Common myeloid progenitor, CD34-positive (primary cell): ENCODE measurements around the gene ROBO1.
A peak's percentile ranks its signal among the peaks of the same experiment; 100 is the strongest.

Experiments used
- CTCF ChIA-PET: fragments of 350-600 bp; sonication (Branson Sonifier 250); formaldehyde crosslinking; loops from one replicate; lab custom pipeline; 2021; ENCODE audit warnings: antibody characterized with exemption; lab: Charles Lee
- POLR2A ChIA-PET: fragments of 350-600 bp; sonication (Branson Sonifier 250); formaldehyde crosslinking; loops from one replicate; lab custom pipeline; 2021; ENCODE audit warnings: antibody characterized with exemption; lab: Charles Lee
- DNase-seq, 3 donors: peaks; one replicate each; pipeline versions ENCODE4 v3.0.0 to v3.0.0-alpha.2; 2013
- H3K27ac ChIP-seq, 2 experiments: 1 replicate in 1 of 2; 2 replicates in 1 of 2; pipeline ENCODE4 v1.7.0; 2013; ENCODE audit warnings: inconsistent platforms in 2 of 2, low read length in 2 of 2, mild to moderate bottlenecking in 2 of 2, low read depth in 1 of 2, moderate library complexity in 1 of 2; ENCODE audit not compliant: severe bottlenecking in 2 of 2, insufficient read depth in 1 of 2, poor library complexity in 1 of 2
- H3K27me3 ChIP-seq, 5 experiments: replicated peaks in 2 of 5; 1 replicate in 3 of 5; 2 replicates in 2 of 5; pipeline versions ENCODE4 v1.6.1 to v1.7.0; 2013; ENCODE audit warnings: low read length in 4 of 5, mild to moderate bottlenecking in 2 of 5, moderate library complexity in 2 of 5, inconsistent platforms in 1 of 5; ENCODE audit not compliant: insufficient read depth in 5 of 5, control insufficient read depth in 4 of 5
- H3K36me3 ChIP-seq, 4 experiments: 1 replicate in 2 of 4; 2 replicates in 2 of 4; pipeline versions ENCODE4 v1.6.1 to v1.7.0; 2013; ENCODE audit warnings: low read length in 3 of 4, control low read depth in 1 of 4, mild to moderate bottlenecking in 1 of 4; ENCODE audit not compliant: control insufficient read depth in 4 of 4, insufficient read depth in 4 of 4
- H3K4me1 ChIP-seq, 4 experiments: 1 replicate in 3 of 4; 2 replicates in 1 of 4; pipeline versions ENCODE4 v1.6.1 to v1.7.1; 2013; ENCODE audit warnings: low read length in 3 of 4, mild to moderate bottlenecking in 3 of 4, control low read depth in 1 of 4, inconsistent platforms in 1 of 4, moderate library complexity in 1 of 4; ENCODE audit not compliant: control insufficient read depth in 4 of 4, insufficient read depth in 4 of 4; ENCODE audit errors: control extremely low read depth in 1 of 4
- H3K4me3 ChIP-seq, 7 experiments: 1 replicate in 4 of 7; 2 replicates in 3 of 7; pipeline versions ENCODE4 v1.5.1 to v1.7.0; 2013; ENCODE audit warnings: mild to moderate bottlenecking in 7 of 7, low read length in 6 of 7, moderate library complexity in 6 of 7, inconsistent platforms in 2 of 7, low read depth in 2 of 7, control low read depth in 1 of 7; ENCODE audit not compliant: insufficient read depth in 4 of 7, control insufficient read depth in 1 of 7; ENCODE audit errors: extremely low read depth in 1 of 7
- H3K9me3 ChIP-seq, 5 experiments: 1 replicate in 4 of 5; 2 replicates in 1 of 5; pipeline versions ENCODE4 v1.6.1 to v1.7.1; 2013; ENCODE audit warnings: low read length in 4 of 5, mild to moderate bottlenecking in 2 of 5, inconsistent platforms in 1 of 5, low read depth in 1 of 5, moderate library complexity in 1 of 5; ENCODE audit not compliant: control insufficient read depth in 4 of 5, insufficient read depth in 2 of 5; ENCODE audit errors: control extremely low read depth in 1 of 5
- WGBS: methylation state at CpG from one replicate; pipeline ENCODE4 v1.1.5; 2013; ENCODE audit not compliant: insufficient coverage; 5-methylcytosine and 5-hydroxymethylcytosine counted together

Gene ROBO1

DNA sequence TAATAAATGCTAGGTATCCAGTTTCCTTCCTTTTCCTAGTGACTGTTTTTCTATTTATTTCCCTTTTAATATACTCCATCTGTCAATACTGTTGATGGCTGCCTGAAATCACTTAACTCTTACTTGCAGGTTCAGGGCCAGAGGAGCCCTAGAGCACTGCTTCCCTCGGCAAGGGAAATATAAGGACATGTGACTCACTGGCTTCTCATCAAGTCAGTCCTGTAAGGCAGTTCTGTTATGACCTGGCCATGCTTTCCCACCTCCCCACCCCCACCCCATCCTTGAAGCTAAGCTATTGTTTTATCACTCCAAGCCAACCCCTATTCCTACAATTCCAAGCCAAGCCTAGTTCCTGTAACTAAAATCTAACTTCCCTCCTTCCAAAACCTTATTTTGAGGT is 800.7 kb downstream of the ROBO1 start:
- Histone ChIP-seq H3K36me3 (no peaks in the 10 kb centered on the region), H3K27me3 (no peaks in the 10 kb centered on the region), H3K4me1 (no peaks in the 10 kb centered on the region), H3K27ac (no peak overlapping the region), H3K9me3 (no peaks in the 10 kb centered on the region), H3K4me3 (no peak overlapping the region)
- no peak for DNase-seq
- POLR2A ChIA-PET = no interaction called here
- WGBS = 82% methylated on average over 1 of the region's 1 CpG
- CTCF ChIA-PET = no interaction called here

DNA sequence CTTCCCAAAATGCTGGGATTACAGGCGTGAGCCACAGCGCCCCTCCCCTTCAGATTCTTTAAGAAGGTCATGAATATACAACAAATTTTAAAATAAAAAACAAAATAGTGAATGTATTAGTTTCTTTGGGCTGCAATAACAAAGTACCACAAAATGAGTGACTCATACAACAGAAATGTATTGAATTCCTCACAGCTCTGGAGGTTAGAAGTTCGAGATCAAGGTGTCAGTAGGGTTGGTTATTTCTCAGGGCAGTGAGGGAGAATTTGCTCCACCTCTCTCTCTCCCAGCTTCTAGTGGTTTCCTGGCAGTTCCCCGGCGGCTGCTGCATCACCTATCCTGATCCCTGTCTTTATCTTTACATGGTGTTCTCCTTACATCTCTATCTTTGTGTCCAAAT is 804.0 kb downstream of the ROBO1 start:
- CTCF ChIA-PET = no interaction called here
- Histone ChIP-seq H3K27ac (no peak overlapping the region), H3K4me3 (no peak overlapping the region), H3K27me3 (no peaks in the 10 kb centered on the region), H3K4me1 (no peaks in the 10 kb centered on the region), H3K9me3 (no peaks in the 10 kb centered on the region), H3K36me3 (no peaks in the 10 kb centered on the region)
- POLR2A ChIA-PET = no interaction called here
- DNase-seq = no peak
- 93% methylated on average over 2 of the region's 5 CpGs for WGBS

DNA sequence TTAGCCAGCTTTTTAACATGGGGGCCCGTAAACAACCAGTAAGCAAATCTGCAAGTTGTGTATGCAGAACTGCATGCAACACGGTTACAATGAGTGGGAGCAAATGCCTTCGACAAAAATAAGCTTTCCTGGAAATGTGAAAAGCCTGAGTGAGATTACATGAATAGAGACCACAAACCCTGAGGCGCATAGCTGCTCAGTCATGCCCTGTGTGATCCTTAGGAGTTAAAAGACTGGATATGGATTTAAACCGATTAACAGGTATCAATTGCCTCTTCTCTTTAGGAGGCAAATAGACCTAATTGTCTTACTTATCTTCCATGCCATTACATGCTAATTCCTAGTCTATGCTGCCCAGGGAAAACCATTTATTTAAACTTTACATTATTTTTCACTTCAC is 810.3 kb downstream of the ROBO1 start:
- no peak for DNase-seq
- WGBS = 59% methylated on average over 5 of the region's 5 CpGs

DNA sequence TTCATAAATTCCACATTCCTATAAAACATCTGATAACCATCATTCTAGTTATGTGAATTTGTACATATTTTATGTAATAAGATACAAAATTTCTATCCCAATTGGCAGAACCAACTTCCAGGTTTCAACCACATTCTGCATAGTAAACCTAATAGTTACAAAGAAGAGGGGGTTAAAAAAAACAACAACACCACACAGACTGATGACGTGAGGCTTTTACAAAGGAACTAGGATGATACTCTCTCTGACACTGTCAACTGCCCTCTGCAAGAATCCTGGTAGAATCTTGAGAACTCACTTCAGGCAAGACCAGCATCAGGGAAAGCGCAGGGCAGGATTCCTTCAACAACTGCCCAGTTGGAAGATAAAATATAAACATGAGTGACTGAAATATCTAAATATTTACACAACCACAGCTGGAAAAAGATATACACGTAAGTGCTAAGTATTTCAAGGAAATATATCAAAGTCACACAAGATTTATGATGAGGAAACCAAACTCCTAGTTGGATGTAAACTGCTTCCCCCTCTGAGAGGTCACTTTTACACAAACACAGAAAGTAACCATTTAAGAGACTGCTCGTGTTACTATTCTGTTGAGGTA is 816.4 kb downstream of the ROBO1 start:
- ChIA-PET CTCF (no interaction called here), POLR2A (no interaction called here)
- no peaks in the 10 kb centered on the region for H3K36me3 ChIP-seq
- peak in 1 of 3 donors; percentile 1 for DNase-seq
- WGBS = no CpG with 5 or more reads among the region's 4 CpGs
- no peaks in the 10 kb centered on the region for H3K9me3 ChIP-seq
- H3K27ac ChIP-seq = no peak overlapping the region
- H3K4me1 ChIP-seq = peaks cover 0 to 4% (median 0%) of the 10 kb centered on the region in 4 experiments
- H3K4me3 ChIP-seq = no peak overlapping the region
- no peaks in the 10 kb centered on the region for H3K27me3 ChIP-seq

More for the DNA sequence above, 810.3 kb downstream of the ROBO1 start:
- Histone ChIP-seq H3K4me3 (no peak overlapping the region), H3K27me3 (no peaks in the 10 kb centered on the region), H3K36me3 (no peaks in the 10 kb centered on the region), H3K9me3 (no peaks in the 10 kb centered on the region), H3K4me1 (no peaks in the 10 kb centered on the region), H3K27ac (no peak overlapping the region)
- CTCF ChIA-PET = no interaction called here
- POLR2A ChIA-PET = no interaction called here

DNA sequence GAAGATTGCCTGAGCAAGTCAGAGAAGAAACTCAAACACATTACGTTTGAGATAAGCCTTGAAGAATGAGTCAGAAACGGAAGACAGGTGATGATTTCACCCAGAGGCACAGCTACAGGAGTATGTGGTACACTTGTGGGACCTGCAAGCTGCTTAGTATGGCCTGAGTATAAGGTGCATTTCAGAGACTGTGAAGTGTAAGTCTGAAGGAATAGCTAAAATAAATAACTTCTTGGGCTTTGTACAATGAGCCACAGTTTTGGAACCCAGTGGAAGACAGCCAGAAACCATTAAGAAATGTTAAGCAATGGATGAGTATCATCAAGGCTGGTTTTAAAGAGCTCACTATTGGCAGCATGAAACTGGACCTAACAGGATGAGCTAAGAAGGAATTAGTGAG is 826.2 kb downstream of the ROBO1 start:
- CTCF ChIA-PET = interaction anchor here (1.0 kb wide), 1 partner anchor 11 kb away, joined by 4 read pairs; no protein-coding TSS in a partner anchor
- Histone ChIP-seq H3K4me3 (no peak overlapping the region), H3K27me3 (no peaks in the 10 kb centered on the region), H3K4me1 (no peaks in the 10 kb centered on the region), H3K36me3 (no peaks in the 10 kb centered on the region), H3K27ac (no peak overlapping the region), H3K9me3 (peaks cover 0 to 8% (median 0%) of the 10 kb centered on the region in 5 experiments)
- 97% methylated on average over 2 of the region's 2 CpGs for WGBS
- DNase-seq = no peak
- POLR2A ChIA-PET = no interaction called here

DNA sequence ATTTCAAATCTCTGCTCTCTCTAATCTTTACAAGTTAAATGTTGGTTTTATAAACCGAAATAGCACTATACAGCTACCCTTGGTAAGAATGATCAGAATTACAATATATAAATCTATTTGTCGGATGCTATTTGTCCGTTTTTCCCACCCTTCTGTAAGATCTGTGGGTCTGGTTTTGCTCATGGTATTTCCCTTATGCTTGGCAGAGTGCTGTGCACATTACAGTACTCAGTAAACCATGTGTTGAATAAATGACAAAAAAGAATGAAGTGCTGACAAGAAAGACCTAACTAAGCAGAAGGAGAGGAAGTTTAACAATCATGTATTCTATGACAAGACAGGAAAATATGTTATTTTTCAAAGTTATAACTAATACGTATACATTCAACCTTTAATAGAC is 827.2 kb downstream of the ROBO1 start:
- no peaks in the 10 kb centered on the region for H3K36me3 ChIP-seq
- WGBS = no CpG with 5 or more reads among the region's 4 CpGs
- H3K27ac ChIP-seq = no peak overlapping the region
- ChIA-PET POLR2A (no interaction called here), CTCF (no interaction called here)
- no peaks in the 10 kb centered on the region for H3K4me1 ChIP-seq
- H3K27me3 ChIP-seq = no peaks in the 10 kb centered on the region
- no peak overlapping the region for H3K4me3 ChIP-seq
- no peak for DNase-seq
- H3K9me3 ChIP-seq = peaks cover 0 to 8% (median 0%) of the 10 kb centered on the region in 5 experiments

DNA sequence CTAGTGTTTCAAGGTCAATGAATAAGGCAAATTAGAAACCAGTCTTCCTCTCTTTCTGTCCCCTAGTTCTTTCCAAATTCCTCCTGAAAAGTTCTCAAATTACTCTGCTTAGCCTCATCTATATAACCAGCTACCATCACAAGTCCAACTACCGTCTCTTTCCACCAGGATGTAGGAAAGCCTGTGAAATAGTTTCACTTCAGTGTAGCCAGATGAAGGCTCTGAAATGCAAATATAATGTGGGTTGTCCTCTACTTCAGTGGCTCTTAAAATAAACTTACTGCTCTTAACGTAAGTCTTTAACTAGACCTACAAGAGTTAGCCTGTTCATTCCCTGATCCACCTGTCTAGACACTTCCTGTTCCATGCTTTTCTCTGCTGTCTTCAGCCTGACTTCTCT is 827.7 kb downstream of the ROBO1 start:
- no CpG with 5 or more reads among the region's 2 CpGs for WGBS
- Histone ChIP-seq H3K4me1 (no peaks in the 10 kb centered on the region), H3K27ac (no peak overlapping the region), H3K36me3 (no peaks in the 10 kb centered on the region), H3K9me3 (peaks cover 0 to 8% (median 0%) of the 10 kb centered on the region in 5 experiments), H3K27me3 (no peaks in the 10 kb centered on the region), H3K4me3 (no peak overlapping the region)
- ChIA-PET CTCF (no interaction called here), POLR2A (no interaction called here)
- no peak for DNase-seq
